Keratinocyte (primary cell): Measurements from ENCODE around the gene PTPRN2. TPM values are rescaled to one million over a fixed set of nuclear protein-coding genes. Genes with fewer than 3 reads are reported as not detected.

Source experiments
- DNase-seq: peaks from one replicate; pipeline ENCODE4 v3.0.0-alpha.2; 2011; ENCODE audit warnings: low read depth, missing footprints, low spot score
- FAIRE-seq: peaks from 2 replicates; lab custom pipeline; 2011; peaks lifted over from hg19 to GRCh38; lab: Jason Lieb, UNC
- H2AFZ ChIP-seq: 2 replicates; pipeline ENCODE4 v1.6.0; 2012; ENCODE audit warnings: low read length, control low read depth, inconsistent platforms; ENCODE audit not compliant: control insufficient read depth
- H3K27ac ChIP-seq: 2 replicates; pipeline ENCODE4 v1.5.1; 2011; ENCODE audit warnings: low read length; ENCODE audit not compliant: control insufficient read depth, insufficient read depth
- H3K27me3 ChIP-seq: 3 replicates; pipeline ENCODE4 v1.6.0; 2011; ENCODE audit warnings: low read length; ENCODE audit not compliant: control insufficient read depth, insufficient read depth; ENCODE audit errors: extremely low read depth
- H3K36me3 ChIP-seq, 2 experiments: 2 replicates in 1 of 2; 3 replicates in 1 of 2; pipeline ENCODE4 v1.5.1; 2011; ENCODE audit warnings: low read length in 2 of 2, mild to moderate bottlenecking in 1 of 2; ENCODE audit not compliant: control insufficient read depth in 2 of 2, insufficient read depth in 2 of 2; ENCODE audit errors: extremely low read depth in 1 of 2
- H3K4me1 ChIP-seq: 3 replicates; pipeline ENCODE4 v1.5.1; 2011; ENCODE audit warnings: low read length; ENCODE audit not compliant: control insufficient read depth, insufficient read depth; ENCODE audit errors: extremely low read depth
- H3K4me2 ChIP-seq: 3 replicates; pipeline ENCODE4 v1.6.0; 2011; ENCODE audit warnings: low read depth, low read length; ENCODE audit not compliant: control insufficient read depth, insufficient read depth; ENCODE audit errors: extremely low read depth
- H3K4me3 ChIP-seq, 3 experiments: fragments of 200-600 bp in 1 of 3; sonication (generic) in 1 of 3; 2 replicates in 2 of 3; 3 replicates in 1 of 3; pipeline ENCODE4 v1.5.1; 2011 to 2016; ENCODE audit warnings: low read length in 3 of 3, mild to moderate bottlenecking in 3 of 3, control low read depth in 2 of 3, inconsistent platforms in 1 of 3, low read depth in 1 of 3, mixed read lengths in 1 of 3, mixed run types in 1 of 3, moderate library complexity in 1 of 3; ENCODE audit not compliant: control insufficient read depth in 2 of 3, insufficient read depth in 2 of 3; ENCODE audit errors: extremely low read depth in 1 of 3
- H3K79me2 ChIP-seq: 2 replicates; pipeline ENCODE4 v1.6.0; 2012; ENCODE audit warnings: low read length; ENCODE audit not compliant: control insufficient read depth, insufficient read depth
- H3K9ac ChIP-seq: 3 replicates; pipeline ENCODE4 v1.6.0; 2011; ENCODE audit warnings: low read length; ENCODE audit not compliant: control insufficient read depth, insufficient read depth; ENCODE audit errors: extremely low read depth
- H3K9me1 ChIP-seq: 3 replicates; pipeline ENCODE4 v1.6.0; 2011; ENCODE audit warnings: low read length; ENCODE audit not compliant: control insufficient read depth, insufficient read depth; ENCODE audit errors: extremely low read depth
- H3K9me3 ChIP-seq: 2 replicates; pipeline ENCODE4 v1.5.1; 2012; ENCODE audit warnings: low read depth, low read length; ENCODE audit not compliant: control insufficient read depth
- H4K20me1 ChIP-seq: 3 replicates; pipeline ENCODE4 v1.6.0; 2011; ENCODE audit warnings: low read length; ENCODE audit not compliant: control insufficient read depth, insufficient read depth; ENCODE audit errors: extremely low read depth
- CTCF ChIP-seq, 3 experiments: IDR thresholded peaks in 1 of 3; conservative IDR thresholded peaks in 1 of 3; optimal IDR thresholded peaks in 1 of 3; 2 replicates in 2 of 3; 3 replicates in 1 of 3; pipeline versions ENCODE3 to v1.5.1; 2011; ENCODE audit warnings: low read length in 3 of 3, mild to moderate bottlenecking in 3 of 3, moderate library complexity in 2 of 3, control low read depth in 1 of 3, inconsistent platforms in 1 of 3; ENCODE audit not compliant: insufficient read depth in 2 of 3; ENCODE audit errors: extremely low read depth in 1 of 3
- EZH2 ChIP-seq: IDR thresholded peaks from one replicate; pipeline ENCODE4 v1.6.1; 2012; ENCODE audit warnings: inconsistent platforms, mild to moderate bottlenecking, low read length, moderate library complexity
- dilution Hi-C: fragments of 300-500 bp; cut with MboI; formaldehyde crosslinking; loops from one replicate; pipeline ENCODE4 v1.7.0; 2020; ENCODE audit warnings: low sequenced_read_pairs; ENCODE audit not compliant: extremely low pct_ligation_motif_present
- polyA plus RNA-seq, 5 experiments: library from polyadenylated mRNA; depleted of rRNA in 3 of 5; stranded (reverse) in 3 of 5; stranded (forward) in 1 of 5; unstranded in 1 of 5; fragments of >200 nt; gene quantifications; 1 replicate in 1 of 5; 2 replicates in 3 of 5; 3 replicates in 1 of 5; pipeline versions ENCODE4 v1.2.1 to v1.2.3, GENCODE V29; 2011 to 2012; ENCODE audit warnings: missing spikeins in 2 of 5, low read depth in 1 of 5, low replicate concordance in 1 of 5

The PTPRN2 gene
- polyA plus RNA-seq, 1 donor (not counting 4 experiments of a cell fraction or from before 2014, with no cell fraction given) = not detected

- dilution Hi-C loops = no loop called here
- FAIRE-seq (no peak), DNase-seq (no peak)
- Histone ChIP-seq H3K9me1 (no peaks in the 10 kb centered on the region), H3K9me3 (peaks cover 6% of the 10 kb centered on the region), H3K4me2 (no peak overlapping the region), H3K9ac (no peak overlapping the region), H3K27ac (no peak overlapping the region), H3K27me3 (no peaks in the 10 kb centered on the region), H2AFZ (no peak overlapping the region), H4K20me1 (no peaks in the 10 kb centered on the region), H3K4me1 (no peaks in the 10 kb centered on the region), H3K4me3 (no peak overlapping the region), H3K36me3 (no peaks in the 10 kb centered on the region), H3K79me2 (no peaks in the 10 kb centered on the region)
- TF ChIP-seq CTCF (optimal IDR thresholded peaks at IDR 0.05 in 1 of 3, IDR thresholded peaks at IDR 0.05 in 1 of 3, conservative IDR thresholded peaks at IDR 0.05 in 1 of 3; ENCODE audit: extremely low read depth in 1 of 3, insufficient read depth in 2 of 3, low read length in 3 of 3) = no peak
- no peak for TF ChIP-seq EZH2
Measured at GRCh38 chr7:158123753-158124152, 463.9 kb downstream of the PTPRN2 start.

- Histone ChIP-seq H3K4me1 (no peaks in the 10 kb centered on the region), H4K20me1 (no peaks in the 10 kb centered on the region), H3K9ac (no peak overlapping the region), H3K36me3 (no peaks in the 10 kb centered on the region), H3K27ac (no peak overlapping the region), H3K27me3 (no peaks in the 10 kb centered on the region), H3K4me3 (no peak overlapping the region), H3K4me2 (no peak overlapping the region), H3K79me2 (no peaks in the 10 kb centered on the region), H2AFZ (no peak overlapping the region), H3K9me3 (peaks cover 6% of the 10 kb centered on the region), H3K9me1 (no peaks in the 10 kb centered on the region)
- TF ChIP-seq EZH2 = no peak
- no peak for TF ChIP-seq CTCF (optimal IDR thresholded peaks at IDR 0.05 in 1 of 3, IDR thresholded peaks at IDR 0.05 in 1 of 3, conservative IDR thresholded peaks at IDR 0.05 in 1 of 3; ENCODE audit: extremely low read depth in 1 of 3, insufficient read depth in 2 of 3, low read length in 3 of 3)
- no peak for FAIRE-seq
- dilution Hi-C loops = no loop called here
- no peak for DNase-seq
Measured at GRCh38 chr7:158123214-158123613, 464.4 kb downstream of the PTPRN2 start.
